Measurements from ENCODE around the gene CDPF1. TPM values are rescaled to one million over a fixed set of nuclear protein-coding genes. Genes with fewer than 3 reads are reported as not detected.
"Not testable (repeated sequence)": the region's sequence is repeated elsewhere in the genome, so short reads cannot be mapped to it uniquely, and the experiment has no call there.

The CDPF1 gene
- total RNA-seq, 1 donor from 2014 or later, result 10.9 TPM

GRCh38 chr22:46281866-46282678 is 32.0 kb upstream of the CDPF1 start:
- intact Hi-C loops (cut with micrococcal nuclease), result no loop called here

- intact Hi-C loops (cut with micrococcal nuclease), result no loop called here
These were observed 31.0 kb upstream of the CDPF1 start for GRCh38 chr22:46280999-46281623.

GRCh38 chr22:46280063-46280817 is 30.1 kb upstream of the CDPF1 start:
- intact Hi-C loops (cut with micrococcal nuclease), result no loop called here

- intact Hi-C loops (cut with micrococcal nuclease), result no loop called here
These were observed 28.9 kb upstream of the CDPF1 start for GRCh38 chr22:46278656-46279645.

- intact Hi-C loops (cut with micrococcal nuclease), result no loop called here
These were observed 26.5 kb upstream of the CDPF1 start for GRCh38 chr22:46276563-46276962.

GRCh38 chr22:46275455-46276122 is 25.5 kb upstream of the CDPF1 start:
- intact Hi-C loops (cut with micrococcal nuclease), result no loop called here

- intact Hi-C loops (cut with micrococcal nuclease), result no loop called here
These were observed 24.3 kb upstream of the CDPF1 start for GRCh38 chr22:46274381-46274780.

GRCh38 chr22:46273432-46274148 is 23.5 kb upstream of the CDPF1 start:
- intact Hi-C loops (cut with micrococcal nuclease), result no loop called here

- intact Hi-C loops (cut with micrococcal nuclease), result no loop called here
These were observed 22.8 kb upstream of the CDPF1 start for GRCh38 chr22:46272762-46273431.

- intact Hi-C loops (cut with micrococcal nuclease), result no loop called here
These were observed 22.1 kb upstream of the CDPF1 start for GRCh38 chr22:46272196-46272595.

- intact Hi-C loops (cut with micrococcal nuclease), result no loop called here
These were observed 19.5 kb upstream of the CDPF1 start for GRCh38 chr22:46269564-46269963.

- intact Hi-C loops (cut with micrococcal nuclease), result loop anchor here (1.0 to 2.0 kb wide), 3 partner anchors 16 to 116 kb away; partner anchors contain the start of gene GTSE1
These were observed 17.6 kb upstream of the CDPF1 start, which contains the start of gene TTC38 for GRCh38 chr22:46267431-46268279. TSS of gene TTC38 (plus strand) at chr22:46268008. CDS start at chr22:46268040, 32 bp downstream.

- intact Hi-C loops (cut with micrococcal nuclease), result loop anchor here (2.0 kb wide), 1 partner anchor 31 kb away; the partner anchor contains the start of gene GTSE1
These were observed 15.5 kb upstream of the CDPF1 start for GRCh38 chr22:46265627-46266026.

GRCh38 chr22:46264520-46264919 is 14.4 kb upstream of the CDPF1 start:
- intact Hi-C loops (cut with micrococcal nuclease), result not testable (repeated sequence)

- intact Hi-C loops (cut with micrococcal nuclease), result no loop called here
These were observed 13.1 kb upstream of the CDPF1 start, which contains the start of gene PKDREJ for GRCh38 chr22:46263216-46263590. TSS of gene PKDREJ (minus strand) at chr22:46263343. CDS start at chr22:46263322, 21 bp downstream.

- intact Hi-C loops (cut with micrococcal nuclease), result no loop called here
These were observed 12.5 kb upstream of the CDPF1 start for GRCh38 chr22:46262449-46263215.

GRCh38 chr22:46260038-46260437 is 9.9 kb upstream of the CDPF1 start:
- intact Hi-C loops (cut with micrococcal nuclease), result no loop called here
